ENCODE results near the gene L3MBTL4.
"Not testable (repeated sequence)": the region's sequence is repeated elsewhere in the genome, so short reads cannot be mapped to it uniquely, and the experiment has no call there.

Gene L3MBTL4

GRCh38 chr18:6310714-6311113 is 104.0 kb downstream of the L3MBTL4 start:
- DNase-seq (ENCODE audit: low read depth) = no peak

GRCh38 chr18:6297875-6298274 is 116.8 kb downstream of the L3MBTL4 start:
- DNase-seq (ENCODE audit: low read depth) = no peak

GRCh38 chr18:6294148-6294784 is 120.4 kb downstream of the L3MBTL4 start:
- DNase-seq (ENCODE audit: low read depth) = no peak

- DNase-seq (ENCODE audit: low read depth) = no peak
Measured at GRCh38 chr18:6289843-6290242, 124.9 kb downstream of the L3MBTL4 start.

GRCh38 chr18:6286585-6286984 is 128.1 kb downstream of the L3MBTL4 start:
- no peak for DNase-seq (ENCODE audit: low read depth)

- DNase-seq (ENCODE audit: low read depth) = no peak
Measured at GRCh38 chr18:6284761-6285160, 129.9 kb downstream of the L3MBTL4 start.

GRCh38 chr18:6284300-6284699 is 130.4 kb downstream of the L3MBTL4 start:
- DNase-seq (ENCODE audit: low read depth) = no peak

GRCh38 chr18:6281874-6282273 is 132.8 kb downstream of the L3MBTL4 start:
- no peak for DNase-seq (ENCODE audit: low read depth)

GRCh38 chr18:6280211-6280743 is 134.4 kb downstream of the L3MBTL4 start:
- no peak for DNase-seq (ENCODE audit: low read depth)

GRCh38 chr18:6279308-6279707 is 135.4 kb downstream of the L3MBTL4 start:
- DNase-seq (ENCODE audit: low read depth) = no peak

GRCh38 chr18:6273423-6273822 is 141.3 kb downstream of the L3MBTL4 start:
- DNase-seq (ENCODE audit: low read depth) = no peak

GRCh38 chr18:6272144-6272543 is 142.6 kb downstream of the L3MBTL4 start:
- DNase-seq (ENCODE audit: low read depth) = not testable (repeated sequence)

- DNase-seq (ENCODE audit: low read depth) = no peak
Measured at GRCh38 chr18:6271585-6271984, 143.1 kb downstream of the L3MBTL4 start.

GRCh38 chr18:6270771-6271216 is 143.9 kb downstream of the L3MBTL4 start:
- DNase-seq (ENCODE audit: low read depth) = no peak

- no peak for DNase-seq (ENCODE audit: low read depth)
Measured at GRCh38 chr18:6269660-6270332, 144.9 kb downstream of the L3MBTL4 start.

- no peak for DNase-seq (ENCODE audit: low read depth)
Measured at GRCh38 chr18:6266212-6266611, 148.5 kb downstream of the L3MBTL4 start.

- DNase-seq (ENCODE audit: low read depth) = no peak
Measured at GRCh38 chr18:6261938-6262337, 152.8 kb downstream of the L3MBTL4 start.

GRCh38 chr18:6259324-6259723 is 155.4 kb downstream of the L3MBTL4 start:
- not testable (repeated sequence) for DNase-seq (ENCODE audit: low read depth)

- no peak for DNase-seq (ENCODE audit: low read depth)
Measured at GRCh38 chr18:6257950-6258349, 156.8 kb downstream of the L3MBTL4 start.

GRCh38 chr18:6256521-6256920 is 158.2 kb downstream of the L3MBTL4 start:
- no peak for DNase-seq (ENCODE audit: low read depth)

- DNase-seq (ENCODE audit: low read depth) = no peak
Measured at GRCh38 chr18:6255886-6256285, 158.8 kb downstream of the L3MBTL4 start.

GRCh38 chr18:6255116-6255705 is 159.5 kb downstream of the L3MBTL4 start:
- DNase-seq (ENCODE audit: low read depth) = no peak

GRCh38 chr18:6254456-6254855 is 160.3 kb downstream of the L3MBTL4 start:
- no peak for DNase-seq (ENCODE audit: low read depth)
